HCT116 (cell line): Measurements from ENCODE around the gene LRRC7. TPM values are rescaled to one million over a fixed set of nuclear protein-coding genes. Genes with fewer than 3 reads are reported as not detected.

Source experiments
- ATAC-seq: fragments of 200-7000 bp; cut with Tn5 transposase; 2 replicates; pipeline ENCODE4 v1.9.1; 2020; ENCODE audit warnings: mild to moderate bottlenecking, moderate library complexity
- BruUV-seq: library from RNA; stranded (reverse); fragments of 400-500 nt; replicated peaks from 2 replicates; lab custom pipeline; 2021; lab: Mats Ljungman, UMichigan
- CTCF ChIA-PET: fragments of 300-600 bp; sonication (Branson Sonifier 250); formaldehyde crosslinking; loops from one replicate; lab custom pipeline; 2021; ENCODE audit warnings: antibody characterized with exemption; lab: Charles Lee
- POLR2A ChIA-PET: fragments of 300-600, 350-600 bp; sonication (Branson Sonifier 250); formaldehyde crosslinking; loops from one replicate; lab custom pipeline; 2021; ENCODE audit warnings: antibody characterized with exemption; lab: Charles Lee
- RAD21 ChIA-PET, 2 experiments: fragments of 300-600 bp; sonication (Branson Sonifier 250); formaldehyde crosslinking; loops; one replicate each; lab custom pipeline; 2023; ENCODE audit warnings: low total read pairs in 2 of 2; ENCODE audit not compliant: uncharacterized antibody in 2 of 2, unreplicated experiment in 2 of 2, low non-redundant PET in 1 of 2; lab: Charles Lee
- DNase-seq: peaks from one replicate; pipeline ENCODE4 v3.0.0-alpha.2; 2010; ENCODE audit warnings: low read depth, low spot score
- H2AFZ ChIP-seq: fragments of 200-600 bp; shearing (Covaris generic), sonication (generic); 2 replicates; pipeline ENCODE4 v1.6.1; 2017; ENCODE audit warnings: low read depth, mixed run types, mixed read lengths, antibody characterized with exemption, low read length; ENCODE audit not compliant: poor library complexity, severe bottlenecking
- H3K27ac ChIP-seq: 2 replicates; pipeline ENCODE4 v1.5.1; 2012; ENCODE audit warnings: low read depth, low read length
- H3K27me3 ChIP-seq: fragments of 200-600 bp; sonication (generic); 2 replicates; pipeline ENCODE4 v1.6.1; 2016; ENCODE audit warnings: mixed run types, low read length, mixed read lengths; ENCODE audit not compliant: insufficient read depth
- H3K36me3 ChIP-seq, 2 experiments: fragments of 200-500 bp in 1 of 2; fragments of 200-600 bp in 1 of 2; sonication (Bioruptor generic) in 1 of 2; sonication (generic) in 1 of 2; 2 replicates each; pipeline versions ENCODE4 v1.5.1 to v1.6.1; 2014 to 2016; ENCODE audit warnings: low read length in 2 of 2, inconsistent platforms in 1 of 2, mixed read lengths in 1 of 2, mixed run types in 1 of 2; ENCODE audit not compliant: insufficient read depth in 2 of 2, control insufficient read depth in 1 of 2
- H3K4me1 ChIP-seq, 2 experiments: fragments of 200-600 bp in 1 of 2; sonication (generic) in 1 of 2; 2 replicates each; pipeline versions ENCODE4 v1.5.1 to v1.6.1; 2012 to 2017; ENCODE audit warnings: low read length in 2 of 2, inconsistent platforms in 1 of 2, mild to moderate bottlenecking in 1 of 2, mixed read lengths in 1 of 2, mixed run types in 1 of 2, moderate library complexity in 1 of 2; ENCODE audit not compliant: insufficient read depth in 2 of 2, control insufficient read depth in 1 of 2
- H3K4me2 ChIP-seq: fragments of 200-600 bp; sonication (generic); 2 replicates; pipeline ENCODE4 v1.6.1; 2017; ENCODE audit warnings: mixed run types, low read length, mixed read lengths
- H3K4me3 ChIP-seq, 2 experiments: fragments of 200-600 bp in 1 of 2; sonication (generic) in 1 of 2; replicated peaks in 1 of 2; 2 replicates each; pipeline ENCODE4 v1.5.1; 2011 to 2016; ENCODE audit warnings: low read length in 2 of 2, control low read depth in 1 of 2, low read depth in 1 of 2, mild to moderate bottlenecking in 1 of 2, mixed read lengths in 1 of 2, mixed run types in 1 of 2
- H3K79me2 ChIP-seq: fragments of 200-600 bp; sonication (generic); 2 replicates; pipeline ENCODE4 v1.6.1; 2017; ENCODE audit warnings: mild to moderate bottlenecking, mixed run types, low read length, moderate library complexity, mixed read lengths; ENCODE audit not compliant: insufficient read depth
- H3K9ac ChIP-seq: fragments of 200-600 bp; sonication (generic); 2 replicates; pipeline ENCODE4 v1.6.1; 2016; ENCODE audit warnings: low read length, mixed read lengths
- H3K9me2 ChIP-seq: fragments of 200-600 bp; sonication (generic), shearing (Covaris generic); 2 replicates; pipeline ENCODE4 v1.6.1; 2017; ENCODE audit warnings: mixed run types, mild to moderate bottlenecking, moderate library complexity; ENCODE audit not compliant: insufficient read depth
- H3K9me3 ChIP-seq, 2 experiments: fragments of 200-500 bp in 1 of 2; fragments of 200-600 bp in 1 of 2; sonication (Bioruptor generic) in 1 of 2; sonication (generic) in 1 of 2; 2 replicates each; pipeline ENCODE4 v1.6.1; 2014 to 2017; ENCODE audit warnings: low read length in 2 of 2, mixed read lengths in 2 of 2, inconsistent platforms in 1 of 2, low read depth in 1 of 2, mild to moderate bottlenecking in 1 of 2, mixed run types in 1 of 2, moderate library complexity in 1 of 2; ENCODE audit not compliant: control insufficient read depth in 1 of 2, insufficient read depth in 1 of 2
- H4K20me1 ChIP-seq: fragments of 200-600 bp; sonication (generic), shearing (Covaris generic); 2 replicates; pipeline ENCODE4 v1.6.1; 2017; ENCODE audit warnings: mixed run types, mild to moderate bottlenecking, moderate library complexity; ENCODE audit not compliant: insufficient read depth
- CBX3 ChIP-seq: IDR thresholded peaks from 2 replicates; pipeline ENCODE4 v1.6.1; 2012; ENCODE audit warnings: low read depth
- CEBPB ChIP-seq: IDR thresholded peaks from 2 replicates; pipeline ENCODE4 v1.6.1; 2012; ENCODE audit warnings: low read depth
- ELF1 ChIP-seq: IDR thresholded peaks from 2 replicates; pipeline ENCODE4 v1.6.1; 2012; ENCODE audit warnings: low read depth, borderline replicate concordance
- EZH2 ChIP-seq: fragments of 200-600 bp; sonication (generic); IDR thresholded peaks from 2 replicates; pipeline ENCODE4 v1.6.1; 2017; ENCODE audit warnings: antibody characterized with exemption, mixed run types
- FOSL1 ChIP-seq: IDR thresholded peaks from 2 replicates; pipeline ENCODE4 v1.6.1; 2012; ENCODE audit warnings: low read depth
- JUND ChIP-seq: IDR thresholded peaks from 2 replicates; pipeline ENCODE4 v1.6.1; 2012
- MAX ChIP-seq: IDR thresholded peaks from 2 replicates; pipeline ENCODE4 v1.6.1; 2012
- POLR2A ChIP-seq: IDR thresholded peaks from 2 replicates; pipeline ENCODE4 v1.7.0; 2011; ENCODE audit warnings: borderline replicate concordance; ENCODE audit not compliant: insufficient read depth, insufficient read length; ENCODE audit errors: extremely low read depth
- POLR2AphosphoS5 ChIP-seq: IDR thresholded peaks from 2 replicates; pipeline ENCODE4 v1.6.1; 2011; ENCODE audit warnings: mild to moderate bottlenecking, low read depth, low read length, moderate library complexity
- RAD21 ChIP-seq: IDR thresholded peaks from 2 replicates; pipeline ENCODE4 v1.6.1; 2012; ENCODE audit warnings: low read depth, mild to moderate bottlenecking
- REST ChIP-seq: IDR thresholded peaks from 2 replicates; pipeline ENCODE4 v1.6.1; 2012; ENCODE audit warnings: low read depth
- SIN3A ChIP-seq: IDR thresholded peaks from 2 replicates; pipeline ENCODE4 v1.6.1; 2012; ENCODE audit warnings: low read depth
- SP1 ChIP-seq: IDR thresholded peaks from 2 replicates; pipeline ENCODE4 v1.6.1; 2012; ENCODE audit warnings: low read depth
- SRF ChIP-seq: IDR thresholded peaks from 2 replicates; pipeline ENCODE4 v1.6.1; 2012; ENCODE audit warnings: low read depth
- YY1 ChIP-seq: IDR thresholded peaks from 2 replicates; pipeline ENCODE4 v1.6.1; 2011; ENCODE audit warnings: low read length, low read depth, moderate library complexity, mild to moderate bottlenecking; ENCODE audit not compliant: insufficient replicate concordance; ENCODE audit errors: extremely low read depth
- ZBTB33 ChIP-seq: IDR thresholded peaks from 2 replicates; pipeline ENCODE4 v1.6.1; 2011; ENCODE audit warnings: mild to moderate bottlenecking, low read length, moderate library complexity; ENCODE audit not compliant: insufficient replicate concordance; ENCODE audit errors: extremely low read depth
- ZFX ChIP-seq: fragments of 450-650 bp; IDR thresholded peaks from 2 replicates; pipeline ENCODE4 v1.6.1; 2017
- ZNF274 ChIP-seq: fragments of 200-500 bp; sonication (Bioruptor generic); IDR thresholded peaks from 2 replicates; pipeline ENCODE4 v1.6.1; 2014; ENCODE audit warnings: mild to moderate bottlenecking, low read depth, low read length, inconsistent platforms
- intact Hi-C: fragments of 100-400 bp; cut with micrococcal nuclease; formaldehyde crosslinking; loops from 2 replicates; pipeline ENCODE4 v1.10.0; 2022
- total RNA-seq: library from RNA; stranded (reverse); gene quantifications from one replicate; pipeline ENCODE4 v1.2.1, GENCODE V29; 2021; ENCODE audit not compliant: unreplicated experiment

The LRRC7 gene
- total RNA-seq, 1 experiment from 2014 or later, result not detected

GRCh38 chr1:70085521-70085920 lies 517.8 kb downstream of the LRRC7 start:
- ChIA-PET RAD21 (no interaction called here), CTCF (no interaction called here), POLR2A (no interaction called here)
- Histone ChIP-seq H3K9me2 (no peaks in the 10 kb centered on the region), H4K20me1 (no peaks in the 10 kb centered on the region), H3K9ac (no peak overlapping the region), H3K79me2 (no peaks in the 10 kb centered on the region), H3K4me2 (no peak overlapping the region), H3K27me3 (peaks cover 34% of the 10 kb centered on the region), H3K36me3 (no peaks in the 10 kb centered on the region), H3K4me3 (no peak overlapping the region), H3K9me3 (no peaks in the 10 kb centered on the region), H2AFZ (no peak overlapping the region), H3K27ac (no peak overlapping the region), H3K4me1 (no peaks in the 10 kb centered on the region)
- no TSS peak for BruUV-seq
- ATAC-seq (no peak), DNase-seq (no peak)
- TF ChIP-seq SIN3A, result no peak
- no peak for TF ChIP-seq CEBPB
- intact Hi-C loops, result no loop called here

GRCh38 chr1:70086897-70087296 lies 519.2 kb downstream of the LRRC7 start:
- Histone ChIP-seq H4K20me1 (no peaks in the 10 kb centered on the region), H2AFZ (no peak overlapping the region), H3K27me3 (peaks cover 28% of the 10 kb centered on the region), H3K9me2 (no peaks in the 10 kb centered on the region), H3K36me3 (no peaks in the 10 kb centered on the region), H3K27ac (no peak overlapping the region), H3K9me3 (no peaks in the 10 kb centered on the region), H3K79me2 (no peaks in the 10 kb centered on the region), H3K9ac (no peak overlapping the region), H3K4me1 (no peaks in the 10 kb centered on the region), H3K4me3 (no peak overlapping the region), H3K4me2 (no peak overlapping the region)
- ChIA-PET RAD21 (no interaction called here), POLR2A (no interaction called here), CTCF (no interaction called here)
- no peak for DNase-seq
- intact Hi-C loops, result no loop called here
- ATAC-seq, result no peak
- BruUV-seq, result no TSS peak
- TF ChIP-seq POLR2AphosphoS5 (no peak), ZNF274 (no peak), SRF (no peak), RAD21 (no peak), SP1 (no peak), JUND (no peak), POLR2A (no peak), ZBTB33 (no peak), MAX (no peak), SIN3A (no peak), YY1 (no peak), CEBPB (no peak), REST (no peak), ZFX (no peak), ELF1 (no peak), CBX3 (no peak), EZH2 (no peak), FOSL1 (no peak)
